IPS-15b (cell line): ENCODE measurements around the gene CA9.
"Not testable (repeated sequence)": the region's sequence is repeated elsewhere in the genome, so short reads cannot be mapped to it uniquely, and the experiment has no call there.

Experiments
- H3K27me3 ChIP-seq: one replicate; pipeline ENCODE4 v1.6.1; 2013; ENCODE audit warnings: low read length; ENCODE audit not compliant: control insufficient read depth, insufficient read depth
- H3K36me3 ChIP-seq: one replicate; pipeline ENCODE4 v1.6.1; 2013; ENCODE audit warnings: low read length; ENCODE audit not compliant: control insufficient read depth, insufficient read depth
- H3K4me1 ChIP-seq: one replicate; pipeline ENCODE4 v1.6.1; 2013; ENCODE audit warnings: mild to moderate bottlenecking, low read length; ENCODE audit not compliant: control insufficient read depth, insufficient read depth
- H3K4me3 ChIP-seq: one replicate; pipeline ENCODE4 v1.5.1; 2013; ENCODE audit warnings: low read depth, low read length
- H3K9ac ChIP-seq: one replicate; pipeline ENCODE4 v1.6.1; 2013; ENCODE audit warnings: low read depth, mild to moderate bottlenecking, low read length
- H3K9me3 ChIP-seq: one replicate; pipeline ENCODE4 v1.6.1; 2013; ENCODE audit warnings: mild to moderate bottlenecking, low read length; ENCODE audit not compliant: control insufficient read depth, insufficient read depth

CA9 gene

GRCh38 chr9:35640431-35640830 lies 33.3 kb upstream of the CA9 start:
- not testable (repeated sequence) for H3K36me3 ChIP-seq, H3K4me3 ChIP-seq, H3K4me1 ChIP-seq, H3K9ac ChIP-seq, H3K27me3 ChIP-seq, H3K9me3 ChIP-seq

GRCh38 chr9:35641478-35641877 lies 32.2 kb upstream of the CA9 start:
- H3K4me3 ChIP-seq, H3K36me3 ChIP-seq, H3K9me3 ChIP-seq: not testable (repeated sequence)

DNA sequence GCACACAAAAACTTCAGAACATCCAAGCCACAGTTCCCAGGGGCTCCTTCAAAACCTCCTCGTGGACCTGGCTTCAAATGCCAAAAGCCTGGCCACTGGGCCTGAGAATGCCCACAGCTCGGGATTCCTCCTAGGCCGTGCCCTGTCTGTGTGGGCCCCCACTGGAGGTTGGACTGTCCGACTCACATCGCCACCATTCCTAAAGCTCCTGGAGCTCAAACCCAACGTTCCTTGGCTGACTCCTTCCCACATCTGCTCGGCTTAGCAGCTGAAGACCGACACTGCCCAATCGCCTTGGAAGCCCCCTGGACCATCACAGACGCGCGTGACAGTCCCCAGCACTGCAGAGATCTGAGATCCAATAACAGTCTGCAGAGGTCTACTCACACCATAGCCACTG lies 30.7 kb upstream of the CA9 start:
- Histone ChIP-seq H3K4me1 (peaks cover 4% of the 10 kb centered on the region), H3K36me3 (no peaks in the 10 kb centered on the region), H3K9ac (no peak overlapping the region), H3K4me3 (no peak overlapping the region), H3K9me3 (no peaks in the 10 kb centered on the region), H3K27me3 (peaks cover 2% of the 10 kb centered on the region)

More at GRCh38 chr9:35641478-35641877, 32.2 kb upstream of the CA9 start:
- not testable (repeated sequence) for H3K27me3 ChIP-seq, H3K9ac ChIP-seq, H3K4me1 ChIP-seq

- H3K4me3 ChIP-seq: peak overlapping the region; percentile 80
- H3K27me3 ChIP-seq, H3K9me3 ChIP-seq, H3K9ac ChIP-seq, H3K36me3 ChIP-seq: not testable (repeated sequence)
- H3K4me1 ChIP-seq: peaks cover 11% of the 10 kb centered on the region
These were observed 28.0 kb upstream of the CA9 start for GRCh38 chr9:35645736-35646135.

- Histone ChIP-seq H3K9ac (no peak overlapping the region), H3K36me3 (no peaks in the 10 kb centered on the region), H3K27me3 (peaks cover 2% of the 10 kb centered on the region)
These were observed 27.6 kb upstream of the CA9 start for GRCh38 chr9:35646153-35646532.

GRCh38 chr9:35646533-35647265 lies 27.0 kb upstream of the CA9 start:
- Histone ChIP-seq H3K27me3 (peaks cover 2% of the 10 kb centered on the region), H3K36me3 (no peaks in the 10 kb centered on the region), H3K4me1 (peaks cover 16% of the 10 kb centered on the region), H3K4me3 (peak overlapping the region; percentile 80), H3K9me3 (no peaks in the 10 kb centered on the region), H3K9ac (no peak overlapping the region)

More at GRCh38 chr9:35646153-35646532, 27.6 kb upstream of the CA9 start:
- Histone ChIP-seq H3K4me3 (peak overlapping the region; percentile 80), H3K4me1 (peaks cover 13% of the 10 kb centered on the region), H3K9me3 (no peaks in the 10 kb centered on the region)

- no peak overlapping the region for H3K9ac ChIP-seq
- no peaks in the 10 kb centered on the region for H3K9me3 ChIP-seq
- H3K27me3 ChIP-seq: peaks cover 2% of the 10 kb centered on the region
- no peak overlapping the region for H3K4me3 ChIP-seq
- H3K4me1 ChIP-seq: peaks cover 16% of the 10 kb centered on the region
- no peaks in the 10 kb centered on the region for H3K36me3 ChIP-seq
These were observed 24.0 kb upstream of the CA9 start for GRCh38 chr9:35649431-35650340.

DNA sequence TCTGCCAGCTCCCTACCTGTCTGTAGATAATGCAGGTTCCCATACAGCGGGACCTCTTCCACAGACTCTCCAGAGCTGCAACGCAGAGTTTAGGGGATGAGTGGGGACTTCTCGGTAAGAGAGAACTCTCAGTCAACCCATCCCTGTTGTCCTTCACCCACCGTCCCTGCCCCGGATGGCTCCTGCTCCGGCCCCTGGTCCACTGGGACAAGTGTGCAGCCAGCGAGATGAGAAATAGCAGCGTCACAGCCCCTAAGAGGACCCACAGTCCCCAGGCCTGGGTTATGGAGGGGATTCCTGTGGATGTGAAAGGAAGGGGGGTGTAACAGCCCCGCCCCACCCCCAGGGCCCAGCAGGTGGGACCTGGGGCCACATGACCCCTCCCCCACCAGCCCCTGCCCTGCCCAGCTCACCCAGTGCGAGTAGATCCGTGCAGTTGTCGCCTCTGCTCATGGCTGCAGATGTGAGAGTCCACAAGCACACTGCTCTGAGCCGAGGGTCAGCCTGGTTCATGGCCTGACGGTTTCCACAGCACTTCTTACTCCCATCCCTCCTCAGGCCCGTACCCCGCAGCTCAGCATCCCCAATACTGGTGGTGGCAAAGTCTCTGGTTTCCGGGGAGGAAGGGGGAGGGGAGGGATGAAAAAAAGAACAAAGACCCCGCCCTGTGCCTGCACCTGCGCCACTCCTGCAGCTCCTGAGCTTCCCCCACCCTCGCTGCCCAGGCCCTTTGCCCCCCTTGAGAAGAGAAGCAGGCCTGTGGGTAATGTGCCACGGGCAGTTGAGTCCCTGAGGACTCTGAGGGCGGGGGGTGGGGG lies 23.2 kb upstream of the CA9 start, which contains the start of gene SIT1:
Gene SIT1, minus strand, starts transcription at position 591 of the 818 bp plus-strand sequence. Its CDS starts 78 bp downstream, at position 513.
- Histone ChIP-seq H3K4me1 (peaks cover 16% of the 10 kb centered on the region), H3K27me3 (peaks cover 2% of the 10 kb centered on the region), H3K9ac (no peak within 1 kb of the TSS), H3K9me3 (no peaks in the 10 kb centered on the region), H3K4me3 (peak within 1 kb of the TSS; percentile 33), H3K36me3 (no peaks in the 10 kb centered on the region)

GRCh38 chr9:35651956-35652828 lies 21.5 kb upstream of the CA9 start:
- no peaks in the 10 kb centered on the region for H3K9me3 ChIP-seq
- H3K36me3 ChIP-seq: no peaks in the 10 kb centered on the region
- H3K4me3 ChIP-seq: no peak overlapping the region
- peaks cover 10% of the 10 kb centered on the region for H3K27me3 ChIP-seq
- peaks cover 16% of the 10 kb centered on the region for H3K4me1 ChIP-seq
- H3K9ac ChIP-seq: no peak overlapping the region

GRCh38 chr9:35652829-35653209 lies 20.9 kb upstream of the CA9 start:
- Histone ChIP-seq H3K36me3 (no peaks in the 10 kb centered on the region), H3K27me3 (peaks cover 10% of the 10 kb centered on the region), H3K4me1 (peaks cover 15% of the 10 kb centered on the region), H3K9me3 (no peaks in the 10 kb centered on the region), H3K9ac (no peak overlapping the region), H3K4me3 (no peak overlapping the region)

DNA sequence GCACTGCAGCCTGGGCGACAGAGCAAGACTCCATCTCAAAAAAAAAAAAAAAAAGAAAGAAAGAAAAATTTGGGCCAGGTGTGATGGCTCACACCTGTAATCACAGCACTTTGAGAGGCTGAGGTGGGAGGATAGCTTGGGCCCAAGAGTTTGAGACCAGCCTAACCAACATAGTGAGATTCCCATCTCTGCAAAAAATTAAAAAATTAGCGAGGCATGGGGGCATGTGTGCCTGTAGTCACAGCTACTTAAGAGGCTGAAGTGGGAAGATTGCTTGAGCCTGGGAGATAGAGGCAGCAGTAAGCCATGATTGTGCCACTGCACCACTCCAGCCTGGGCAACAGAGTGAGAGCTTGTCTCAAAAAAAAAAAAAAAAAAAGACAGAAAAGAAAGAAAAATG lies 20.1 kb upstream of the CA9 start:
- no peaks in the 10 kb centered on the region for H3K9me3 ChIP-seq
- H3K36me3 ChIP-seq: no peaks in the 10 kb centered on the region
- peaks cover 8% of the 10 kb centered on the region for H3K27me3 ChIP-seq
- no peak overlapping the region for H3K4me3 ChIP-seq
- no peak overlapping the region for H3K9ac ChIP-seq
- H3K4me1 ChIP-seq: peaks cover 12% of the 10 kb centered on the region
